IMR-90 (cell line): Measurements from ENCODE around the gene PSMD11.

Experiments used
- BHLHE40 ChIP-seq: fragments of 150-350 bp; IDR thresholded peaks from 2 replicates; pipeline ENCODE4 v1.6.1; 2016; ENCODE audit warnings: mild to moderate bottlenecking, low read depth, low read length
- MXI1 ChIP-seq: IDR thresholded peaks from 2 replicates; pipeline ENCODE4 v1.6.1; 2012; ENCODE audit warnings: low read depth, mild to moderate bottlenecking, low read length, moderate library complexity, borderline replicate concordance
- POLR2A ChIP-seq: IDR thresholded peaks from 2 replicates; pipeline ENCODE4 v1.6.1; 2012; ENCODE audit warnings: mild to moderate bottlenecking, low read depth, low read length
- RFX5 ChIP-seq: IDR thresholded peaks from 2 replicates; pipeline ENCODE4 v1.8.0; 2012; ENCODE audit warnings: low read depth, mild to moderate bottlenecking, low read length, moderate library complexity
- TF ChIP-seq, protein P1 (sequence below): conservative IDR thresholded peaks from 2 replicates; pipeline ENCODE4 v1.5.1; 2012; ENCODE audit warnings: mild to moderate bottlenecking, low read depth, low read length, improper control_type of control experiment
- TF ChIP-seq, protein P2 (sequence below): fragments of 150-350 bp; IDR thresholded peaks from 2 replicates; pipeline ENCODE4 v1.6.1; 2016; ENCODE audit warnings: low read depth, mild to moderate bottlenecking, low read length, moderate library complexity, borderline replicate concordance

DNA sequence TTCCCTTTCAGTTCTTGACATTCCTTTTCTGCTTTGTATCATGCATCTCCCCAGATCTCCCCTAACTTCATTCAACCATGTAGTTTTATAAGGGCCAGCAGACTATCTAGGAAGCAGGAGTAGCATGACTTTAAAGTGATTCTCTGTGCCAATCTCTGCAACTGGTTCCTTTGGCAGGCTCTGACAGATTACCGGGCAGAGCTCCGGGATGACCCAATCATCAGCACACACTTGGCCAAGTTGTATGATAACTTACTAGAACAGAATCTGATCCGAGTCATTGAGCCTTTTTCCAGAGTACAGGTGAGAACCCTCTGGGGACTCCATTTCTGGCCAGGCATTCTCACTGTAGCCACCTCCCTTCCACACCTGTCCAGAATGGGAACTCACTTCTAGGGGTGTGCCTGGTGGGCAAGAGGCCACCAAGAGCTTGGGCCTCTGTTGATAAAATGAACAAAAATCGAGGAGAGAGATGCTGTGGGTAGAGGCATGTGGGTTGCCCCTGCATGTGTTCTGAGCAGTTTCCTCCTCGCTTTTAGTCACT lies 34.8 kb downstream of the PSMD11 start:
- TF ChIP-seq POLR2A (no peak), MXI1 (no peak), BHLHE40 (no peak), RFX5 (no peak)
- TF ChIP-seq, protein P1, sequence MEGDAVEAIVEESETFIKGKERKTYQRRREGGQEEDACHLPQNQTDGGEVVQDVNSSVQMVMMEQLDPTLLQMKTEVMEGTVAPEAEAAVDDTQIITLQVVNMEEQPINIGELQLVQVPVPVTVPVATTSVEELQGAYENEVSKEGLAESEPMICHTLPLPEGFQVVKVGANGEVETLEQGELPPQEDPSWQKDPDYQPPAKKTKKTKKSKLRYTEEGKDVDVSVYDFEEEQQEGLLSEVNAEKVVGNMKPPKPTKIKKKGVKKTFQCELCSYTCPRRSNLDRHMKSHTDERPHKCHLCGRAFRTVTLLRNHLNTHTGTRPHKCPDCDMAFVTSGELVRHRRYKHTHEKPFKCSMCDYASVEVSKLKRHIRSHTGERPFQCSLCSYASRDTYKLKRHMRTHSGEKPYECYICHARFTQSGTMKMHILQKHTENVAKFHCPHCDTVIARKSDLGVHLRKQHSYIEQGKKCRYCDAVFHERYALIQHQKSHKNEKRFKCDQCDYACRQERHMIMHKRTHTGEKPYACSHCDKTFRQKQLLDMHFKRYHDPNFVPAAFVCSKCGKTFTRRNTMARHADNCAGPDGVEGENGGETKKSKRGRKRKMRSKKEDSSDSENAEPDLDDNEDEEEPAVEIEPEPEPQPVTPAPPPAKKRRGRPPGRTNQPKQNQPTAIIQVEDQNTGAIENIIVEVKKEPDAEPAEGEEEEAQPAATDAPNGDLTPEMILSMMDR = no peak
- TF ChIP-seq, protein P2, sequence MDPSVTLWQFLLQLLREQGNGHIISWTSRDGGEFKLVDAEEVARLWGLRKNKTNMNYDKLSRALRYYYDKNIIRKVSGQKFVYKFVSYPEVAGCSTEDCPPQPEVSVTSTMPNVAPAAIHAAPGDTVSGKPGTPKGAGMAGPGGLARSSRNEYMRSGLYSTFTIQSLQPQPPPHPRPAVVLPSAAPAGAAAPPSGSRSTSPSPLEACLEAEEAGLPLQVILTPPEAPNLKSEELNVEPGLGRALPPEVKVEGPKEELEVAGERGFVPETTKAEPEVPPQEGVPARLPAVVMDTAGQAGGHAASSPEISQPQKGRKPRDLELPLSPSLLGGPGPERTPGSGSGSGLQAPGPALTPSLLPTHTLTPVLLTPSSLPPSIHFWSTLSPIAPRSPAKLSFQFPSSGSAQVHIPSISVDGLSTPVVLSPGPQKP = no peak
